Psoas muscle (tissue), 8 donors: Measurements from ENCODE around the gene RALBP1. TPM values are rescaled to one million over a fixed set of nuclear protein-coding genes. Genes with fewer than 3 reads are reported as not detected.

ENCODE experiments used
- ATAC-seq, 4 donors: fragments of 200-7000 bp; cut with Tn5 transposase; one replicate each; pipeline ENCODE4 v1.9.1; 2020; ENCODE audit warnings: moderate library complexity in 3 of 4, mild to moderate bottlenecking in 2 of 4
- DNase-seq, 2 donors: peaks; one replicate each; pipeline ENCODE4 v3.0.0-alpha.2; 2020
- H3K27ac ChIP-seq: fragments of 200-600 bp; one replicate; pipeline ENCODE4 v1.8.0; 2022
- H3K27me3 ChIP-seq, 3 donors: fragments of 200-600 bp in 1 of 3; one replicate each; pipeline versions ENCODE4 v1.6.1 to v1.8.0; 2013 to 2022; ENCODE audit warnings: low read length in 2 of 3, mild to moderate bottlenecking in 2 of 3, moderate library complexity in 1 of 3; ENCODE audit not compliant: insufficient read depth in 3 of 3
- H3K36me3 ChIP-seq, 2 donors: fragments of 200-600 bp in 1 of 2; one replicate each; pipeline versions ENCODE4 v1.6.1 to v1.8.0; 2013 to 2022; ENCODE audit warnings: low read depth in 1 of 2, mild to moderate bottlenecking in 1 of 2, moderate library complexity in 1 of 2; ENCODE audit not compliant: insufficient read depth in 1 of 2
- H3K4me1 ChIP-seq: fragments of 200-600 bp; one replicate; pipeline ENCODE4 v1.8.0; 2022
- H3K4me3 ChIP-seq: fragments of 200-600 bp; one replicate; pipeline ENCODE4 v1.8.0; 2022; ENCODE audit warnings: mild to moderate bottlenecking
- H3K9me3 ChIP-seq: fragments of 200-600 bp; one replicate; pipeline ENCODE4 v1.8.0; 2022
- WGBS, 3 donors: extraction: QIAGEN DNeasy Blood & Tissue Kit; methylation state at CpG; one replicate each; pipeline versions ENCODE4 v1.1.6 to v1.1.7; 2013; 5-methylcytosine and 5-hydroxymethylcytosine counted together
- intact Hi-C, 2 donors: fragments of 100-400 bp; cut with DNase I; formaldehyde crosslinking; loops; one replicate each; pipeline versions ENCODE4 v1.11.0 to v1.14.2; 2022
- polyA plus RNA-seq, 3 donors: library from polyadenylated mRNA; stranded (reverse); fragments of 200-250 nt; gene quantifications; one replicate each; pipeline ENCODE4 v1.2.3, GENCODE V29; 2013
- total RNA-seq, 4 donors: library from RNA; stranded (reverse); fragmentation: NEBNext Ultra II Directional in 2 of 4; extraction: Animal tissue kit (Norgen Biotek cat#: 25700) in 2 of 4; gene quantifications; one replicate each; pipeline versions ENCODE4 v1.2.1 to v1.2.4, GENCODE V29; 2021 to 2023
- TF ChIP-seq, protein P1 (sequence below): fragments of 200-600 bp; IDR thresholded peaks from one replicate; pipeline ENCODE4 v1.8.0; 2022; ENCODE audit warnings: antibody characterized with exemption
- donor health status: healthy with polysubstance abuse.
- donor health status: DM: no; HTN: no; CAD: no; lungs with moderate emphysema.
- donor health status: Bipolar disorder and iron deficiency.
- donor health status: healthy.
- donor health status: DM: yes; HTN: yes; CAD: no.
- donor health status: DM: no; HTN: no; CAD: no.
- donor health status: DM: no; HTN: no; CAD: no.
- donor health status: DM: yes; HTN: yes; CAD: no.

The RALBP1 gene
- total and polyA plus RNA-seq, 7 donors: 28.7 to 85.0 (median 38.6) TPM

DNA sequence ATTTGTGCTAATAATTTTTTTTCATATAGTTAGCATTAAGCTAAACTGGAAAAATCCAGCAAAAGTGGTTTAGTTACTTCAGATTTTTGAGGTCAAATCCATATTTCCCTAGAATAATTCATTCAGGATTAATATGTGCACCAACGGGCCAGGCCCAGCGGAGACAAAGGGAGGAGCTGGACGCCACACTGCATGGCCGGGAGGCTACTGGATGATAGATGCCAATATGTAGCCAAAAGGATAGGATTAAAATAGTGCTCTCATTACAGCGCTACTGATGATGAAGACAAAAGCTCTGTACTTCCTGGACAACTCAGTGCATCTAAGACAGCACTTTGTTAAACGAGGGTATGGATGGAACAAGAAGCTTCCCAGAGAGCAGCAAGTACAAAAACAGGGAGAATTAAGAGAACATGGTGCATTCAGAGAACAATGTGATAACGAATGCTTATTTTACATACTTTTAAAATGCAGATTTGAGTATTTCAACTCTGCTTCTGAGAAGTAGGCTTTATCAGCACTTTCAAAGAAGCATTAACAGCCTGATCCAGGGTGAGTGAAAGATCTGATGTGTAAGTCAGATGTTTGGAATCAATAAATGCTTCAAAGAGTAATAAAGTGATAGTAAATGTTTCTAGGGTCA lies 99.3 kb downstream of the RALBP1 start:
- Histone ChIP-seq H3K27me3 (no peaks in the 10 kb centered on the region), H3K27ac (no peak overlapping the region), H3K4me3 (no peak overlapping the region), H3K36me3 (peaks cover 0 to 74% of the 10 kb centered on the region in 2 donors), H3K4me1 (peaks cover 6% of the 10 kb centered on the region), H3K9me3 (no peaks in the 10 kb centered on the region)
- 81 to 87% (median 85%) methylated on average over 7 of the region's 7 CpGs for WGBS, 3 donors
- TF ChIP-seq, protein P1, sequence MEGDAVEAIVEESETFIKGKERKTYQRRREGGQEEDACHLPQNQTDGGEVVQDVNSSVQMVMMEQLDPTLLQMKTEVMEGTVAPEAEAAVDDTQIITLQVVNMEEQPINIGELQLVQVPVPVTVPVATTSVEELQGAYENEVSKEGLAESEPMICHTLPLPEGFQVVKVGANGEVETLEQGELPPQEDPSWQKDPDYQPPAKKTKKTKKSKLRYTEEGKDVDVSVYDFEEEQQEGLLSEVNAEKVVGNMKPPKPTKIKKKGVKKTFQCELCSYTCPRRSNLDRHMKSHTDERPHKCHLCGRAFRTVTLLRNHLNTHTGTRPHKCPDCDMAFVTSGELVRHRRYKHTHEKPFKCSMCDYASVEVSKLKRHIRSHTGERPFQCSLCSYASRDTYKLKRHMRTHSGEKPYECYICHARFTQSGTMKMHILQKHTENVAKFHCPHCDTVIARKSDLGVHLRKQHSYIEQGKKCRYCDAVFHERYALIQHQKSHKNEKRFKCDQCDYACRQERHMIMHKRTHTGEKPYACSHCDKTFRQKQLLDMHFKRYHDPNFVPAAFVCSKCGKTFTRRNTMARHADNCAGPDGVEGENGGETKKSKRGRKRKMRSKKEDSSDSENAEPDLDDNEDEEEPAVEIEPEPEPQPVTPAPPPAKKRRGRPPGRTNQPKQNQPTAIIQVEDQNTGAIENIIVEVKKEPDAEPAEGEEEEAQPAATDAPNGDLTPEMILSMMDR: no peak
- ATAC-seq (no peak), DNase-seq (no peak)
- intact Hi-C loops: loop anchor here (5.0 to 10.0 kb wide), 3 partner anchors 100 to 380 kb away; no protein-coding TSS in a partner anchor

DNA sequence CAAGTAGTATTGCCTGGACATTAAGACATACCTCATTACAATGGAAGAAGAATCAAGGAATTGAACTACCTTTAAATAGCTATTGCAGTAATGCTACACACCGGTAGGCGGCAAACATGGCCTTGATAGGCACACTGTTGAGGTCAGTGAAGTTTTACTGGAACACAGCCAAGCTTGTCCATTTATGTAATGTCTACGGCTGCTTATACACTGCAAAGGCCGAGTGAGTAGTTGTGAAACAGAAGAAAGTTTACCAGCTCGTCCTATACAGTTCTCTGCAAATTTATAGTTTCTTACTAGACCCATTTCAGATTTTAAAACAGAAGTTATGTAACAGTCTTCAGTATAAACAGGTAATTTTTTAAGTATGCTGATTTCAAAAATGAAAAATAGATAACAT lies 100.2 kb downstream of the RALBP1 start:
- peak overlapping the region; percentile 24 for H3K4me3 ChIP-seq
- no peaks in the 10 kb centered on the region for H3K9me3 ChIP-seq
- peak; percentile 93 to 99 (median 98) for ATAC-seq
- peaks cover under 1 to 74% of the 10 kb centered on the region in 2 donors for H3K36me3 ChIP-seq
- no peak overlapping the region for H3K27ac ChIP-seq
- TF ChIP-seq, protein P1: peak; percentile 87
- no peaks in the 10 kb centered on the region for H3K27me3 ChIP-seq
- intact Hi-C loops: loop anchor here (5.0 to 10.0 kb wide), 3 partner anchors 99 to 379 kb away; no protein-coding TSS in a partner anchor
- 2 to 5% (median 4%) methylated on average over 5 of the region's 5 CpGs for WGBS, 3 donors
- H3K4me1 ChIP-seq: peaks cover 6% of the 10 kb centered on the region
- DNase-seq: peak; percentile 37 to 69

DNA sequence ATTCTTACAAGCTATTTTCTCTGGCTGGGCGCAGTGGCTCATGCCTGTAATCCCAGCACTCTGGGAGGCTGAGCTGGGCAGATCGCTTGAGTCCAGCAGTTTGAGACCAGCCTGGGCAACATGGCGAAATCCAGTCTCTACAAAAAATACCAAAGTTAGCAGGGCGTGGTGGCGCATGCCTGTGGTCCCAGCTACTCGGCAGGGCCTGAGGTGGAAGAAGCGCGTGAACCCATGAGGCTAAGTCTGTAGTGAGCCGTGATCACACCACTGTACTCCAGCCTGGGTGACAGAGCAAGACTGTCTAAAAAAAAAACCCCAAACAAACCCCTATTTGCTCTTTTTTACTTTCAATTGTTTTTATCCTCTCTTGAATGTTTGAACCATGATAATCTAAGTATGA lies 102.0 kb downstream of the RALBP1 start:
- intact Hi-C loops: loop anchor here (5.0 to 10.0 kb wide), 3 partner anchors 97 to 377 kb away; no protein-coding TSS in a partner anchor
- TF ChIP-seq, protein P1: no peak
- DNase-seq: no peak
- H3K36me3 ChIP-seq: peaks cover 7 to 74% of the 10 kb centered on the region in 2 donors
- peaks cover 6% of the 10 kb centered on the region for H3K4me1 ChIP-seq
- no peaks in the 10 kb centered on the region for H3K27me3 ChIP-seq
- H3K27ac ChIP-seq: no peak overlapping the region
- 91 to 98% (median 97%) methylated on average over 9 of the region's 9 CpGs for WGBS, 3 donors
- H3K4me3 ChIP-seq: no peak overlapping the region
- ATAC-seq: no peak
- H3K9me3 ChIP-seq: no peaks in the 10 kb centered on the region

DNA sequence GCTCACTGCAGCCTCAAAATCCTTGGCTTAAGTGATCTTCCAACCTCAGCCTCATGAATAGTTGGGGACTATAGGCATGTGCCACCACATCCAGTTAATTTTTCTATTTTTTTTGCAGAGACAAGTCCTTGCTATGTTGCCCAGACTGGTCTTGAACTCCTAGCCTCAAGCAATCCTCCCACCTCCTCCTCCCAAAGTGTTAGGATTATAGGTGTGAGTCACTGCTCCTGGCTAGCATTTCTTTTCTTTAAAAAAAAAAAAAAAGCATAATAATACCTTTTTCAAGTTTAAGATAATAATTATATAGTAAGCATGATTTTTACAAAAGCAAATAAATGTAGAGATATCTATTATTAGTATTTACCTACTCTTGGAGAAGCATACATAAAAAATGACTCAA lies 103.0 kb downstream of the RALBP1 start:
- H3K27me3 ChIP-seq: no peaks in the 10 kb centered on the region
- H3K4me1 ChIP-seq: peaks cover 6% of the 10 kb centered on the region
- intact Hi-C loops: loop anchor here (5.0 to 10.0 kb wide), 3 partner anchors 96 to 376 kb away; no protein-coding TSS in a partner anchor
- H3K4me3 ChIP-seq: no peak overlapping the region
- DNase-seq (no peak), ATAC-seq (no peak)
- peaks cover 7 to 75% of the 10 kb centered on the region in 2 donors for H3K36me3 ChIP-seq
- no peaks in the 10 kb centered on the region for H3K9me3 ChIP-seq
- no peak overlapping the region for H3K27ac ChIP-seq
- TF ChIP-seq, protein P1: no peak
